ENCODE measurements around the gene OIT3. TPM values are rescaled to one million over a fixed set of nuclear protein-coding genes. Genes with fewer than 3 reads are reported as not detected.

The OIT3 gene
- polyA plus RNA-seq, 1 donor from 2014 or later = not detected

DNA sequence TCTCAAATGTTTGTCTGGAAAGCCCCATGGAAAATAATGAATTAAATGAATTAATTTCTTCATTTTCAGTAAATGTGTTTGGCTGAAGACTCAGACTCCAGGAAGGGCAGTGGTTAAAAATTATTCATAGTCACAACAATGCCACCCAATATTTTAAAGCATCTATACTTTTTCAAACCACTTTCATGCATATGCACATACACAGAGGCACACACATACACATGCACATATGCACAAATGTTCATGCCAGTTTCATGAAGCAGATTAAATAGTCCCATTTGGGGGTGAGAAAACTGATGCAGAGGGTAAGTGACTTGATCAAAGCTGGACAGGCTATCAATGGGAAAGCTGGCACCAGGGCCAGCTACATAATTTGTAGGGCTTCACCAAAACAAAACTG, 62.5 kb downstream of the OIT3 start:
- Histone ChIP-seq H3F3A (ENCODE audit: insufficient read depth, low read length, poor library complexity, severe bottlenecking) (no peaks in the 10 kb centered on the region), H3K9me2 (ENCODE audit: insufficient read depth, low read length) (no peaks in the 10 kb centered on the region), H3K9me3 (ENCODE audit: low read length) (no peaks in the 10 kb centered on the region), H3K4me2 (ENCODE audit: low read length) (no peak overlapping the region), H3K27me3 (ENCODE audit: insufficient read depth, low read depth, low read length) (no peaks in the 10 kb centered on the region), H3K36me3 (ENCODE audit: insufficient read depth, low read length) (no peaks in the 10 kb centered on the region), H3K9ac (ENCODE audit: low read length) (no peak overlapping the region), H2AFZ (ENCODE audit: low read depth, low read length) (no peak overlapping the region), H3K4me3 (ENCODE audit: low read length) (no peak overlapping the region), H3K27ac (ENCODE audit: low read length) (no peak overlapping the region), H3K79me2 (replicated peaks; ENCODE audit: insufficient read depth, low read length) (no peaks in the 10 kb centered on the region), H4K20me1 (ENCODE audit: insufficient read depth) (no peaks in the 10 kb centered on the region)
- TF ChIP-seq POLR2AphosphoS5 (IDR thresholded peaks at IDR 0.05) = no peak
- no peak for TF ChIP-seq SMC3 (conservative IDR thresholded peaks at IDR 0.05; ENCODE audit: poor library complexity)
- no peak for TF ChIP-seq EZH2 (IDR thresholded peaks at IDR 0.05; ENCODE audit: borderline replicate concordance, insufficient read depth, low read length, poor library complexity, severe bottlenecking)
- TF ChIP-seq, protein P1, sequence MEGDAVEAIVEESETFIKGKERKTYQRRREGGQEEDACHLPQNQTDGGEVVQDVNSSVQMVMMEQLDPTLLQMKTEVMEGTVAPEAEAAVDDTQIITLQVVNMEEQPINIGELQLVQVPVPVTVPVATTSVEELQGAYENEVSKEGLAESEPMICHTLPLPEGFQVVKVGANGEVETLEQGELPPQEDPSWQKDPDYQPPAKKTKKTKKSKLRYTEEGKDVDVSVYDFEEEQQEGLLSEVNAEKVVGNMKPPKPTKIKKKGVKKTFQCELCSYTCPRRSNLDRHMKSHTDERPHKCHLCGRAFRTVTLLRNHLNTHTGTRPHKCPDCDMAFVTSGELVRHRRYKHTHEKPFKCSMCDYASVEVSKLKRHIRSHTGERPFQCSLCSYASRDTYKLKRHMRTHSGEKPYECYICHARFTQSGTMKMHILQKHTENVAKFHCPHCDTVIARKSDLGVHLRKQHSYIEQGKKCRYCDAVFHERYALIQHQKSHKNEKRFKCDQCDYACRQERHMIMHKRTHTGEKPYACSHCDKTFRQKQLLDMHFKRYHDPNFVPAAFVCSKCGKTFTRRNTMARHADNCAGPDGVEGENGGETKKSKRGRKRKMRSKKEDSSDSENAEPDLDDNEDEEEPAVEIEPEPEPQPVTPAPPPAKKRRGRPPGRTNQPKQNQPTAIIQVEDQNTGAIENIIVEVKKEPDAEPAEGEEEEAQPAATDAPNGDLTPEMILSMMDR (IDR thresholded peaks at IDR 0.05; ENCODE audit: poor library complexity, severe bottlenecking) = no peak
- no peak for TF ChIP-seq MXI1 (conservative IDR thresholded peaks at IDR 0.05; ENCODE audit: poor library complexity, severe bottlenecking)
- no peak for TF ChIP-seq EP300 (conservative IDR thresholded peaks at IDR 0.05; ENCODE audit: poor library complexity, severe bottlenecking)
- no peak for TF ChIP-seq TAF1 (IDR thresholded peaks at IDR 0.05; ENCODE audit: low read depth)
- TF ChIP-seq, protein P2, sequence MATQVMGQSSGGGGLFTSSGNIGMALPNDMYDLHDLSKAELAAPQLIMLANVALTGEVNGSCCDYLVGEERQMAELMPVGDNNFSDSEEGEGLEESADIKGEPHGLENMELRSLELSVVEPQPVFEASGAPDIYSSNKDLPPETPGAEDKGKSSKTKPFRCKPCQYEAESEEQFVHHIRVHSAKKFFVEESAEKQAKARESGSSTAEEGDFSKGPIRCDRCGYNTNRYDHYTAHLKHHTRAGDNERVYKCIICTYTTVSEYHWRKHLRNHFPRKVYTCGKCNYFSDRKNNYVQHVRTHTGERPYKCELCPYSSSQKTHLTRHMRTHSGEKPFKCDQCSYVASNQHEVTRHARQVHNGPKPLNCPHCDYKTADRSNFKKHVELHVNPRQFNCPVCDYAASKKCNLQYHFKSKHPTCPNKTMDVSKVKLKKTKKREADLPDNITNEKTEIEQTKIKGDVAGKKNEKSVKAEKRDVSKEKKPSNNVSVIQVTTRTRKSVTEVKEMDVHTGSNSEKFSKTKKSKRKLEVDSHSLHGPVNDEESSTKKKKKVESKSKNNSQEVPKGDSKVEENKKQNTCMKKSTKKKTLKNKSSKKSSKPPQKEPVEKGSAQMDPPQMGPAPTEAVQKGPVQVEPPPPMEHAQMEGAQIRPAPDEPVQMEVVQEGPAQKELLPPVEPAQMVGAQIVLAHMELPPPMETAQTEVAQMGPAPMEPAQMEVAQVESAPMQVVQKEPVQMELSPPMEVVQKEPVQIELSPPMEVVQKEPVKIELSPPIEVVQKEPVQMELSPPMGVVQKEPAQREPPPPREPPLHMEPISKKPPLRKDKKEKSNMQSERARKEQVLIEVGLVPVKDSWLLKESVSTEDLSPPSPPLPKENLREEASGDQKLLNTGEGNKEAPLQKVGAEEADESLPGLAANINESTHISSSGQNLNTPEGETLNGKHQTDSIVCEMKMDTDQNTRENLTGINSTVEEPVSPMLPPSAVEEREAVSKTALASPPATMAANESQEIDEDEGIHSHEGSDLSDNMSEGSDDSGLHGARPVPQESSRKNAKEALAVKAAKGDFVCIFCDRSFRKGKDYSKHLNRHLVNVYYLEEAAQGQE (IDR thresholded peaks at IDR 0.05; ENCODE audit: borderline replicate concordance) = no peak

DNA sequence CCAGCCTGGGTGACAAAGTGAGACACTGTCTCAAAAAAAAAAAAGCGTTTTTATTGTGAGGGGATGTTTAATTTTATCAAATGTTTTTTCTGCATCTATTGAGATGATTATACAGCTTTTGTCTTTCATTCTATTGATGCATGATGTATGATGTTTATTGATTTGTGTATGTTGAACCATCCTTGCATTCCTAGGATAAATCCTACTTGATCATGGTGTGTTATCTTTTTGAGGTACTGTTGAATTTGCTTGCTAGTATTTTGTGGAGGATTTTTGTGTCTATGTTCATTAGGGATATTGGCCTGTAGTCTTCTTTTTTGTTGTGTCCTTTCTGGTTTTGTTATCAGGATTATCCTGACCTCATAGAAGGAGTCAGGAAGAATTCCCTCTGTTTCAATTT, 83.3 kb downstream of the OIT3 start:
- no peak overlapping the region for H3K9ac ChIP-seq (ENCODE audit: low read length)
- no peaks in the 10 kb centered on the region for H3F3A ChIP-seq (ENCODE audit: insufficient read depth, low read length, poor library complexity, severe bottlenecking)
- H3K9me3 ChIP-seq (ENCODE audit: low read length) = peaks cover 17% of the 10 kb centered on the region
- no peaks in the 10 kb centered on the region for H3K36me3 ChIP-seq (ENCODE audit: insufficient read depth, low read length)
- H3K4me3 ChIP-seq (ENCODE audit: low read length) = no peak overlapping the region
- no peaks in the 10 kb centered on the region for H3K27me3 ChIP-seq (ENCODE audit: insufficient read depth, low read depth, low read length)
- no peaks in the 10 kb centered on the region for H3K79me2 ChIP-seq (replicated peaks; ENCODE audit: insufficient read depth, low read length)
- H4K20me1 ChIP-seq (ENCODE audit: insufficient read depth) = no peaks in the 10 kb centered on the region
- no peak overlapping the region for H2AFZ ChIP-seq (ENCODE audit: low read depth, low read length)
- TF ChIP-seq POLR2AphosphoS5 (IDR thresholded peaks at IDR 0.05) = no peak
- no peak for TF ChIP-seq EP300 (conservative IDR thresholded peaks at IDR 0.05; ENCODE audit: poor library complexity, severe bottlenecking)
- no peak for TF ChIP-seq EZH2 (IDR thresholded peaks at IDR 0.05; ENCODE audit: borderline replicate concordance, insufficient read depth, low read length, poor library complexity, severe bottlenecking)
- no peak for TF ChIP-seq TAF1 (IDR thresholded peaks at IDR 0.05; ENCODE audit: low read depth)
- no peak overlapping the region for H3K4me2 ChIP-seq (ENCODE audit: low read length)
- no peaks in the 10 kb centered on the region for H3K9me2 ChIP-seq (ENCODE audit: insufficient read depth, low read length)
- no peak overlapping the region for H3K27ac ChIP-seq (ENCODE audit: low read length)

DNA sequence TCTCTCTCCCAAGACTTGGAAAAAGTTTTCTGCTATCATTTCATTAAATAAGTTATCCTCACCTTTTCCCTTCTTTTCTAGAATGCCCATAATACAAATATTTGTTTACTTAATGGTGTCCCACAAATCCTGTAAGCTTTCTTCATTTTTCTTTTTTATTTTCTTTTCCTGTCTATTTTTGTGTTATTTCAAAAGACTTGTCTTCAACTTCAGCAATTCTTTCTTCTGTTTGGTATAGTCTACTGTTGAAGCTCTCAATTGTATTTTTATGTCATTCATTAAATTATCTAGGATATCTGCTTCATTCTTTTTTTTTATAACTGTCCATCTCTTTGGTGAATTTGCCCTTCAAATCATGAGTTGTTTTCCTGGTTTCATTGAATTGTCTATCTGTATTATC, 86.2 kb downstream of the OIT3 start:
- Histone ChIP-seq H3K79me2 (replicated peaks; ENCODE audit: insufficient read depth, low read length) (no peaks in the 10 kb centered on the region), H3K27ac (ENCODE audit: low read length) (no peak overlapping the region), H3F3A (ENCODE audit: insufficient read depth, low read length, poor library complexity, severe bottlenecking) (no peaks in the 10 kb centered on the region), H3K9ac (ENCODE audit: low read length) (no peak overlapping the region), H3K27me3 (ENCODE audit: insufficient read depth, low read depth, low read length) (no peaks in the 10 kb centered on the region), H4K20me1 (ENCODE audit: insufficient read depth) (no peaks in the 10 kb centered on the region), H3K9me2 (ENCODE audit: insufficient read depth, low read length) (no peaks in the 10 kb centered on the region), H3K4me2 (ENCODE audit: low read length) (no peak overlapping the region), H3K4me3 (ENCODE audit: low read length) (no peak overlapping the region), H3K36me3 (ENCODE audit: insufficient read depth, low read length) (no peaks in the 10 kb centered on the region), H2AFZ (ENCODE audit: low read depth, low read length) (no peak overlapping the region), H3K9me3 (ENCODE audit: low read length) (peaks cover 17% of the 10 kb centered on the region)
- TF ChIP-seq RAD21 (conservative IDR thresholded peaks at IDR 0.05) (no peak), SMC3 (conservative IDR thresholded peaks at IDR 0.05; ENCODE audit: poor library complexity) (no peak)
